Testis (tissue), 5 donors: Measurements from ENCODE around the gene AGPAT2. TPM values are rescaled to one million over a fixed set of nuclear protein-coding genes. Genes with fewer than 3 reads are reported as not detected.

Experiments used
- DNase-seq: peaks from one replicate; pipeline ENCODE4 v3.0.0-alpha.2; 2019
- H3K27ac ChIP-seq, 2 donors: fragments of 200-600 bp; sonication (generic); one replicate each; pipeline ENCODE4 v1.5.1; 2019
- H3K27me3 ChIP-seq: fragments of 200-600 bp; sonication (generic); one replicate; pipeline ENCODE4 v1.5.1; 2019
- H3K36me3 ChIP-seq: fragments of 200-600 bp; sonication (generic); one replicate; pipeline ENCODE4 v1.5.1; 2017; ENCODE audit warnings: low read depth; ENCODE audit errors: missing control alignments
- H3K4me1 ChIP-seq: fragments of 200-600 bp; sonication (generic); one replicate; pipeline ENCODE4 v1.5.1; 2019
- H3K4me3 ChIP-seq, 2 donors: fragments of 200-600 bp; sonication (generic); one replicate each; pipeline ENCODE4 v1.5.1; 2017 to 2019
- H3K9me3 ChIP-seq: fragments of 200-600 bp; sonication (generic); one replicate; pipeline ENCODE4 v1.5.1; 2017
- CTCF ChIP-seq, 3 experiments: fragments of 450-650 bp in 2 of 3; fragments of 200-600 bp in 1 of 3; sonication (generic) in 1 of 3; IDR thresholded peaks; one replicate each; pipeline ENCODE4 v1.5.1; 2016 to 2019; ENCODE audit warnings: antibody characterized with exemption in 3 of 3, mild to moderate bottlenecking in 2 of 3, moderate library complexity in 1 of 3
- POLR2A ChIP-seq: fragments of 450-650 bp; IDR thresholded peaks from one replicate; pipeline ENCODE4 v1.6.1; 2017; ENCODE audit warnings: antibody characterized with exemption, mild to moderate bottlenecking, moderate library complexity
- WGBS, 2 donors: methylation state at CpG; one replicate each; pipeline ENCODE4 v1.1.5; 2018; 5-methylcytosine and 5-hydroxymethylcytosine counted together
- intact Hi-C: fragments of 100-400 bp; cut with DNase I; formaldehyde crosslinking; loops from one replicate; pipeline ENCODE4 v1.15.1; 2023; ENCODE audit warnings: low total_unique reads
- long read RNA-seq, 2 donors: transcript quantifications; one replicate each; lab custom pipeline, GENCODE V29; 2026
- polyA plus RNA-seq: library from polyadenylated mRNA; stranded (reverse); fragments of 350-450 nt; fragmentation: Illumina TruSeq; extraction: RNeasy Lipid Tissue Mini Kit (QIAGEN cat#74804); gene quantifications from one replicate; pipeline ENCODE4 v1.2.3, GENCODE V29; 2014; ENCODE audit warnings: low read depth, low replicate concordance; ENCODE audit not compliant: insufficient read depth
- total RNA-seq, 2 donors: library from RNA; depleted of rRNA; stranded (reverse); fragments of >200 nt; gene quantifications; one replicate each; pipeline ENCODE4 v1.2.3, GENCODE V29; 2016

AGPAT2 gene
- total RNA-seq: 10 to 100 TPM; 46.6 to 52.7 TPM
- polyA plus RNA-seq: 34.2 TPM
- long read RNA-seq, donor 1, transcript AGPAT2-202 (6 exons, 1,512 nt): major isoform, 17 of 38 reads
- long read RNA-seq, donor 1, partial matches to known transcripts: 17 of 38 reads
- long read RNA-seq, donor 1, other reads (novel, unspliced or antisense): 0 of 38 reads
- long read RNA-seq, donor 2, transcript AGPAT2-202 (6 exons, 1,512 nt): major isoform, 5 of 6 reads
- long read RNA-seq, donor 2, partial matches to known transcripts: 0 of 6 reads
- long read RNA-seq, donor 2, other reads (novel, unspliced or antisense): 0 of 6 reads

GRCh38 chr9:136686794-136687711 is at the start of gene AGPAT2:
TSS of gene AGPAT2 (minus strand) at chr9:136687457. CDS start at chr9:136687357, 100 bp downstream.
- intact Hi-C loops: no loop called here
- DNase-seq: peak; percentile 73
- no peak for TF ChIP-seq POLR2A
- no peaks in the 10 kb centered on the region for H3K9me3 ChIP-seq
- H3K4me1 ChIP-seq: peaks cover 19% of the 10 kb centered on the region
- no peaks in the 10 kb centered on the region for H3K36me3 ChIP-seq
- WGBS, 2 donors: 1 to 2% methylated on average over 24 to 76 of the region's 106 CpGs
- no peaks in the 10 kb centered on the region for H3K27me3 ChIP-seq
- H3K4me3 ChIP-seq: peak within 1 kb of the TSS; percentile 57 to 87
- H3K27ac ChIP-seq: peak within 1 kb of the TSS; percentile 20 to 76

GRCh38 chr9:136735812-136736480 is 48.7 kb upstream of the AGPAT2 start:
- H3K9me3 ChIP-seq: no peaks in the 10 kb centered on the region
- WGBS, 2 donors: 78 to 86% methylated on average over 4 to 21 of the region's 21 CpGs
- DNase-seq: no peak
- H3K4me1 ChIP-seq: peaks cover 3% of the 10 kb centered on the region
- intact Hi-C loops: no loop called here
- H3K4me3 ChIP-seq: no peak overlapping the region
- TF ChIP-seq POLR2A (no peak), CTCF (IDR thresholded peaks at IDR 0.05) (no peak)
- H3K36me3 ChIP-seq: no peaks in the 10 kb centered on the region
- no peaks in the 10 kb centered on the region for H3K27me3 ChIP-seq
- no peak overlapping the region for H3K27ac ChIP-seq

GRCh38 chr9:136734837-136735496 is 47.7 kb upstream of the AGPAT2 start:
- intact Hi-C loops: no loop called here
- Histone ChIP-seq H3K27ac (no peak overlapping the region), H3K9me3 (no peaks in the 10 kb centered on the region), H3K4me3 (no peak overlapping the region), H3K4me1 (no peaks in the 10 kb centered on the region), H3K36me3 (no peaks in the 10 kb centered on the region), H3K27me3 (no peaks in the 10 kb centered on the region)
- DNase-seq: no peak
- TF ChIP-seq POLR2A: no peak
- no peak for TF ChIP-seq CTCF (IDR thresholded peaks at IDR 0.05)
- 90 to 91% methylated on average over 6 to 12 of the region's 12 CpGs for WGBS, 2 donors

GRCh38 chr9:136733611-136734010 is 46.4 kb upstream of the AGPAT2 start:
- Histone ChIP-seq H3K36me3 (no peaks in the 10 kb centered on the region), H3K27ac (no peak overlapping the region), H3K4me1 (peaks cover 5% of the 10 kb centered on the region), H3K9me3 (no peaks in the 10 kb centered on the region), H3K27me3 (no peaks in the 10 kb centered on the region), H3K4me3 (no peak overlapping the region)
- TF ChIP-seq POLR2A: no peak
- TF ChIP-seq CTCF (IDR thresholded peaks at IDR 0.05): no peak
- intact Hi-C loops: no loop called here
- DNase-seq: no peak
- WGBS, 2 donors: 84 to 87% methylated on average over 10 to 12 of the region's 12 CpGs
